HCEC 1CT (cell line): ENCODE measurements around the gene TFPI.
"Not testable (repeated sequence)": the region's sequence is repeated elsewhere in the genome, so short reads cannot be mapped to it uniquely, and the experiment has no call there.

Experiments used
- DNase-seq: peaks from one replicate; pipeline ENCODE4 v3.0.0-alpha.2; 2017

Gene TFPI

GRCh38 chr2:187527262-187527661 is 27.0 kb downstream of the TFPI start:
- no peak for DNase-seq

- no peak for DNase-seq
These were observed 27.4 kb downstream of the TFPI start for GRCh38 chr2:187526792-187527191.

- DNase-seq, result no peak
These were observed 28.9 kb downstream of the TFPI start for GRCh38 chr2:187525163-187525900.

GRCh38 chr2:187523325-187523724 is 30.9 kb downstream of the TFPI start:
- no peak for DNase-seq

- no peak for DNase-seq
These were observed 34.1 kb downstream of the TFPI start for GRCh38 chr2:187520121-187520624.

GRCh38 chr2:187519419-187520120 is 34.7 kb downstream of the TFPI start:
- no peak for DNase-seq

GRCh38 chr2:187517750-187518361 is 36.4 kb downstream of the TFPI start:
- not testable (repeated sequence) for DNase-seq

GRCh38 chr2:187516630-187517510 is 37.4 kb downstream of the TFPI start:
- DNase-seq, result not testable (repeated sequence)

- no peak for DNase-seq
These were observed 39.3 kb downstream of the TFPI start for GRCh38 chr2:187514930-187515329.

- not testable (repeated sequence) for DNase-seq
These were observed 39.9 kb downstream of the TFPI start for GRCh38 chr2:187514235-187514829.

GRCh38 chr2:187513460-187514234 is 40.6 kb downstream of the TFPI start:
- not testable (repeated sequence) for DNase-seq

GRCh38 chr2:187511356-187512315 is 42.6 kb downstream of the TFPI start:
- no peak for DNase-seq

- DNase-seq, result not testable (repeated sequence)
These were observed 43.5 kb downstream of the TFPI start for GRCh38 chr2:187510419-187511355.

- DNase-seq, result no peak
These were observed 44.4 kb downstream of the TFPI start for GRCh38 chr2:187509667-187510417.

GRCh38 chr2:187506416-187506815 is 47.8 kb downstream of the TFPI start:
- DNase-seq, result no peak

GRCh38 chr2:187505065-187505672 is 49.1 kb downstream of the TFPI start:
- no peak for DNase-seq

- DNase-seq, result no peak
These were observed 49.8 kb downstream of the TFPI start for GRCh38 chr2:187504312-187504921.
